Measurements from ENCODE around the gene ZBTB20.

ZBTB20 gene

DNA sequence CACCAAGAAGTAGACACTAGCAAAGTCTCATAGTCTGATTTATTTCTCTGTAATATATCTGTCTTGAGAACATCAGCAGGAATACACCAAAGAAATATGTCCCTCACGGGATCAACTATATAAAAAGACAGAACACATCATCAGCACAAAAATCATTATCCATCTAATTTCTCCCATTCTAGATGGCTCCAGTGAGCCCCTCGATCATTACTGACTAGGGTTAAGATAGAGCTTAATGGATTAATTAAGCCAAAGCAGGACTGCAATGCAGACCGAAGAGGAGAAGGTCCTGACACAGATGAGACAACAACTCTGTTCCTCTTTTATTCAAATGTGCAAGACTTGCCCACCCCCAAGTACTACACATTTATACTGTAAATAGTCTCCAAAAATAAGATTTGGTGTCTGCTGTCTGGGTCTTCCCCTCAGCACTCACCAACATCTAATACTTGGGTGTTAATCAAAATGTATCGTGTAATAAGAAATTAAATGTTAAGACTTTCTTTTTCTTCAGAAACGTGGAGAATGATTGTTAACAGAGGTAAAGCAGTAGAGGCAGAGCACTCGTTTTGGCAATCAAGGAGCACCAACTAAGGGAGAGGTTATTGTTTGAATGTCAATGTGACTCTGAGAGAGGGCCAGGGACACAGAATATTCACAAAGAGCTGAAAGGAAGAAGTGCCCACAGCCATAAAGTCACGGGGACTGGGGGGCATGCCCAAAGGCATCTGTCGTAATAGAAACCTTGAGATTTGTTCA lies 719.6 kb downstream of the ZBTB20 start:
- no peak for DNase-seq

DNA sequence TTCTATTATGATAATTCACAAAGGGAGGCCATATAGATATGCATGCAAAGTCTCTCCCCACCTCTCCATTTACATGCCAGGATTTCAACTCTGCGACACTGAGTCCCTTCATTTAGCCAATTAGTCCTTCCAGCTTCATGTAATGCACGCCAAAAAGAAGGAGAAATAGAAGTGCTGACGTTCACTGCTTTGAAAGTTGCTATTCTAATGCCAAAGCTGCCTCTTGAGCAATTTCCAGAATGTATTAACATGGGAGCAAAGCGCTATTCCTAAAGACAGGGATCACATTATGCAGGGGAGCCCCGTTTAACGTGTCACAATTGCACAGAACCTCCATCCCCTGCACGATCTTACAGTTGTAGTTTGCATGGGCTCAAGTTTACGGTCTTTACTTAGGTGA lies 722.8 kb downstream of the ZBTB20 start:
- no peak for DNase-seq

DNA sequence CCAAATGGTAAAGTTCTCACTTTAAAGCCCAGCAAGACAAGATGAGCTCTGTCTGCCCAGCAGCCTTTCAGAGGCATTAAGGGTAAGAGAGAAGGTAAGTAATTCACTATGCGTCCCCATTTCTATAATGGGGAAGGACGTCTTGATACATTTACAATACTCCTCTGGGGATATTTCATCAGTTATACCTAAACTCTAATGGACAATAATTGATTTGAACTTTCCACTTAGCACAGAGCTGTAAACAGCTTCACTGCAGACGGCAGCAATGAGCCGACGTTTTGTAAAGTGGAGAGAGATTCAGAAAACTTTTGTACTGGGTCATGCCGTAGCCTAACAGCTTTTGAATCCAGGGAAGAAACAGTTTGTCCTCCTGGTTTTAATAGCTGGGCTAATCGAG lies 725.9 kb downstream of the ZBTB20 start:
- no peak for DNase-seq

DNA sequence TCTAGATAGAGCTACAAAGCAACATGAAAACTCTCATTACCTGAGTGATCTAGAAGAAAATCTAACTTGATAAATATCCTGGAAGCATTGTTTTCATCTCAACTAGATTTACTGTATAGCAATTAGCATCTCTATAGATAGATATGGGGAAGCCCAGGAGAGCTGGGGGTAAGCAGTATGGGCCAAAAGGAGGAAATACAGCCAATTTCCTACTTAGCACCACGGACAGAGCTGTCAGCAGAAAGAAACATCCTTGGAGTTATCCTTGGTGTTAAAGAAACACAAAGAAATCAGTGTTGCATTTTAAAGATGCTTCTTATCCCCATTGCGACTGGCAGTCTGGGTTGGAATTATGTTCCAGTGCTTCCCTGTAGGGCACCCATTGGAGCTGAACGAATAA lies 727.0 kb downstream of the ZBTB20 start:
- no peak for DNase-seq

DNA sequence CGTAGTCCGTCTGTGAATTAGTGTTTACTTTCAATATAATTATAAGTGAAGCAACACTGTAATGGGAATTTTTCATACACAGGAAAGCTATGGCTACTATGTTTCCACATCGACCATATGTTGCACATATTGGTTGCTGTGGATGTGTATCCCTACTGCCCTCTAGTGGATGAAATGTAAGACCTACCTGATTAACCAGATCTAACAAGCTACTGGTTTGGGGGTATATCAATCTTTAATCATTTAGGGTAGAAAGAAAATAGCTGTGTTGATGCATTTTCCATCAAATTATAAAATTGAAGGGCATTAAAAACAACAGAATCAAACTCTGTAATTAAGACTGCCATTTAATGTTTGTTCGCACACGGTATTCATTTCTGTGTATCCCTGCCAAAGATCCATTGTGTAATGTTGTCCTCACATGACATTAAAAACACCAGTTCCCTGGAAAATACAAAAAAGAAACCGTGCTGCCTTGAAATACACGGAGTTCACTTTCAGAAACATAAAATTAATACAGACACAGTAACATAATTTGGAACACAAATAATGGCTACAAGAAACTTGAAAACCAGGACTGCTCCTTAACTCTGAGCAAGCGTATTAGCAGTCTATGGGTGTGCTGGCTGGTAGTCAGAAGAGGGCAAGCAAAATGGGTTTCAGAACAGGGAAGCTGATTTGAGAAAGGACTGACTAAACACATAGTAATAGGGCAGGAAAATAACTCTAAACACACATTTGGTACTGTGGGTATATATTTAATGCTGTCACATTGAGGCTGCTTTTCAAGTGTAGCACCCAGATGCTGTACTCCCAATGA lies 728.2 kb downstream of the ZBTB20 start:
- peak in 1 of 2 donors; percentile 4 for DNase-seq

DNA sequence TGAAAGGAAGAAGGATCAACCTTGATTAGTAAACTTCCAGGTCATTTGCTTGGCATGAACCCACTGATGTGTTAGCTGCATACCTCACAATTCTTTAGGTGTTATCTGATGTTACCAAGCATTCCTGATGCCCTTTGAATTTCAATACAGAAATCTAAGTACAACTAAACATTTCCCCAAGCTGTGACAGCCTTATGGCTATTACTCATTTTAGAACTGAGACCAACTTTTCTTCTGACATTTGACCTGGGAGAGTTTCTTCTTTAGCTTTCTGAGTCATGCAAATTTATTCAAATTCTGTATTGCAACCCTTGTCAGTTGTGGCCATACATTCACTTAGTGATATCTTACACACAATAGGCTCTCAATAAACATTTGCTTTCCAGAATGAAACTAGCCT lies 729.0 kb downstream of the ZBTB20 start:
- DNase-seq = no peak

DNA sequence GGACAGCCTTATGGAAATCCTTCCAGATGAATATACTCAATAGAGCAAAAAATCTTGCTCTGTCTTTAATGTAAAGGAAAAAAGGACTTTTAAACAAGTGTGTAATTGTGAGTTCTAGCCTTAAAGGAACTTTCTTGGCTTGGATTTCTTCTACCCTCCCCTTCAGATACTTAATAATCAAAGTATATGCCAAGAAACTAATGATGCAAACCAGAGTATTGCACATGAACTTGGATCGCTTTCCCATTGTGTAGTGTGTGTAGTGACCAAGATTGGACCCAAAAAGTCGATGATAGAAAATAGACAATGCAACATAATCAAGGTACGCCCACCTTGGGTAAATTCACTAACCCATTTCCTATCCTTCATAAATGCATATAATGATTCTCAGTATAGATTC lies 729.4 kb downstream of the ZBTB20 start:
- DNase-seq = no peak

DNA sequence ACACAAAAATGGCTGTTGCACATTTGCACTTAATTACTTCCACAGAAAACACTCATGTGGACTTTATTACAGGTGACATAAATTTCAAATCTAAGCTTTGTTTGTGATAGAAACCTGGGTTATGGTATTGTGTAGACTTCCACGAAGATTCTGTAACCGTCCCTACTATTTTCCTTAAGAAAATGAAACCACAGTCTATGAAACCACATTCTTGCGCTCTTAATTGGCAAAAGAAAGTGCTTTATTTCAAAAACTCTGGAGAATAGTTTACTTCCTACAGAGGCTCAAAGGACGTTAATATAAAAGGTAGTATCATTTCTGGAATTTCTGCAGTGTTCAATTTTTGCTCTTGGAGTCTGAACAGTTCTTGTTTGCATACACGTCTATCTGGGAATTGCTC lies 729.8 kb downstream of the ZBTB20 start:
- DNase-seq = no peak

DNA sequence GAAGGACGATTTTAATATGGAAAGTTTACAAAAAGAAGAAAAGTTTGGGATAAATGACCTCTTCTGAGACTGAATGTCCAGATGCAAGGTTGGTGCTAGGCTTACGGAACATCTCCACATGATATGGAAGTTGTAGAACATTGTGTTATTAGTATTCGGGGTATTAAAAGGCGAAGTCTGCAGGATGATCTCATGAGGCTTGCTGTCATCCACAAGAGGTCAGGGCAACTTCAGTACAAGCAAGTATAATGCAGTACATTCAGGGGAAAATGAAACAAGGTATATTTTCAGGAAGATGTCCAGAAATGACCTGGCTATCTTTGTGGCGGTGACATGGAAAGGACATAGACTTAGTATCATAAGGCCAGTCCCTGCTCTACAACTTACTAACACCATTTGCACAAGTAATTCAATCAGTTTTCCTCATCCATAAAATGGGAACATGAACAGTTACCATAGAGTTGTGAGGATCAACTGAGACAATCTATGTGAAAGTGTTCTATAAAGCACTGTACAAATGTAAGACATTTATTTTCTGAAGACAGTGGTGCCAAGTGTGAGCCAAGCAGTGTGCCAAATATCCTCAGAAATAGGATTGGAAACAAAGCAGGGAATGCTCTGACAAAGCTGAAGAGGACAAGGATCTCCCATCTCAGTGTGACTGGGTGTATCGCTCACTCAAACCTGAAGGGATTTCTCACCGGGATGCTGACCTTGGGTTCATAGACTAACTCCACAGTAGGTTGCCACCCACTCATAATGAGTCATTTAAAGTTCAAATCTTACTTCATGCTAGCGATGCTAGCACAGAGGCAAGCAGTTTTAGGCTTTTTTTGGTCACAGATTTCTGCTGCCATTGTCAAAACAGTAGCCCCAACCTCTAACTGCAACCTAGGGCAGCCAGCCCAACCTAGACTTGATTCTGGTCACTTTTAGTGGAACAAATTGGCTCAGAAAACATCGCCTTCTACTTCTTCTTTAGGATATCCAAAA lies 735.0 kb downstream of the ZBTB20 start:
- peak; percentile 4 to 13 for DNase-seq

DNA sequence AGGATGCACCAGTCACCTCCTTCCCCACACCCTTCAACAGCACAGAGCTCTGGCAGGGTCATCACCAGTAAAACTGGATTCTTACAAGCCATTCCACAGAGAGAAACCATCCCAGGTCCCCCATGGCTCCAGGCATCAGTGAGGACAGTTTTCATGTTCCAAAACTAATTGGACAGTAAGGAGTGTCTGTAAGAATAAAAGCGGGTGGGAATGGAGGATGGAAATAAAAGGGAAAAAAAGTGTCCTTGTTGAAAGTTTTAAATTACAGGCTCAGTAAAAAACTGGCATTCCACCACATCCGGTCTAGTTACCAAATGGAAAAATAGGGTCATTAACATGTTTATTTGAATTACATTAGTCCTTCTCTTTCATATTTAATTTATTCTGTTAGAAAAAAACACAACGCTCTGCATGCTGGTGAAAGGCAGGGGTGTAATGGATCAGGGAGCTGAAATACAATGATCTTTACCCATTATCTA lies 735.9 kb downstream of the ZBTB20 start:
- DNase-seq = no peak

DNA sequence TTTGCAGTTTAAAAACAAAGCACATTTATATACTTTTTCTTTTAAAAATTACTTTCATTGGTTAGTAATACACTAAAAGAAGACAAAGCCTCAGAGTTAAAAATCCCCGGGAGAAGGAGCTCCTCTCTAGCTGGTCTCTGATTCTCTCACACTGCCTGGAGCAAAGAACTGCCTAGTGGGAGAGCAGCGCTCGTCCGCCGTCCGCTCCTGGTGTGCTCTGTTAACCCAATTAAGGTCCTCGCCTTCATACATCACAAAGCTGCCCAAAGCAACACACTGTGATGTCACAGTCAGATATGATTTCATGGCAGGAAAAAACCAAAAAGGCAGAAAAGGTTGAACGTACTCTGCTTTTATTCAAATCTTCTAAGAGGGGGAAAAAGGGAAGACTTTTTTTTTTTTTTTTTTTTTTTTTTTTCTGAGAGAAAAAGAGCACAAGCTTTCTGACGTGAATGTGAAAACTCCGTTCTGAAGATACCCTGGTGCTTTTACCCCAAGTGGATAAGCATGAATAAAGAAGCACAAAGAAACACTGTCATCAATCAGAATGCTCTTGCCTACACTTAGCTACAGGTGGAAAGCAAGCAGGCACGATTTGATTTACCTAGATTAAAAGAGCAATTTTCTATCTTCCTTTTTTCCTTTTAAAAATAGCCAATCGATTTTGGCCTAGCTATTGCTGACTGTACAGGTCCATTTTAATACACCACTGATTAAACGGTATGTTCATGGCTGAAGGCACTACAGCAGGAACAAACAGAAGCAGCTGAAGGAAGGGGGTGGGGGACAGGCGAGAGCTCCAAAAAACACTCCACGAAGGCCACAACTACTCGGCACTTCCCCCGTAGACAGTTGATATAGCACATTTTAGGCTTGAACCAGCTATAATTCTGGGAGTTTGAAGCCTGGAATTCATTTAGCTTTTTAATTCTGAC lies 738.1 kb downstream of the ZBTB20 start:
- no peak for DNase-seq

DNA sequence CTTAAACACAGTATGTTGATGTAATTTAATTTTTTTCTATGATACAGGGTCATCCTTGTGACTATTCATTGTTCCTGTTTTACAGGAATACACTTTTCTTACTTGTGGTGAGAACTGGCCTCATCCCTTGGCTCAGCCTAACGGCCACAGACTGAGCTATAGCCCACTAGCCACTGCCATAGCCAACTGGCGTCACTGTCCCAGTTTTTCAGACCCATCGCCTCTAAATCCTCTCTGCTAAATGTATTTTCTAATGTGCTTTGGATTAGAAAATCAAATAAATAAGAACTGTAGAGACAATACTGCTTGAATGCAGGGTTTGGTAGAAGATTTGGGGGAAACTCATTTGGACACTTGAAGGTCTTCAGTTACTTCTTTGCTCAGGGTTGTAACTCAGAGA lies 740.2 kb downstream of the ZBTB20 start:
- no peak for DNase-seq

DNA sequence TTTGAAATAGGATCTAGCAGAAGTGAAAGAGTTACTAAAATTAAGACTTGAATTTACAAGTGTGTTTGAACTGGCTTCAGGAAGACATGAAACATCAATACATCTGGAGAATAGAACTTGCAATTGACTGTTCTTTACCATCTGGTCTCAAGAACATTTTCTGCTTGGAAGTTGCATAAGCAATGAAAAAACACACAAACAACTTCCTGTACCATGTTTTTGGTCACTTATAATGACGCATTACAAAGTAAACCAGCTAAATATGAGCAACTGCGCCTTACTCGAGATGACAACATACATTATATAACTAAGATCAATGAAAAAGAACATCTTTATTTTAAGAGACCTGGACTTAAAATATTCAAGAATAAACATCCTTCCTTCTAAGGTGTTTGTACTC lies 740.8 kb downstream of the ZBTB20 start:
- no peak for DNase-seq

DNA sequence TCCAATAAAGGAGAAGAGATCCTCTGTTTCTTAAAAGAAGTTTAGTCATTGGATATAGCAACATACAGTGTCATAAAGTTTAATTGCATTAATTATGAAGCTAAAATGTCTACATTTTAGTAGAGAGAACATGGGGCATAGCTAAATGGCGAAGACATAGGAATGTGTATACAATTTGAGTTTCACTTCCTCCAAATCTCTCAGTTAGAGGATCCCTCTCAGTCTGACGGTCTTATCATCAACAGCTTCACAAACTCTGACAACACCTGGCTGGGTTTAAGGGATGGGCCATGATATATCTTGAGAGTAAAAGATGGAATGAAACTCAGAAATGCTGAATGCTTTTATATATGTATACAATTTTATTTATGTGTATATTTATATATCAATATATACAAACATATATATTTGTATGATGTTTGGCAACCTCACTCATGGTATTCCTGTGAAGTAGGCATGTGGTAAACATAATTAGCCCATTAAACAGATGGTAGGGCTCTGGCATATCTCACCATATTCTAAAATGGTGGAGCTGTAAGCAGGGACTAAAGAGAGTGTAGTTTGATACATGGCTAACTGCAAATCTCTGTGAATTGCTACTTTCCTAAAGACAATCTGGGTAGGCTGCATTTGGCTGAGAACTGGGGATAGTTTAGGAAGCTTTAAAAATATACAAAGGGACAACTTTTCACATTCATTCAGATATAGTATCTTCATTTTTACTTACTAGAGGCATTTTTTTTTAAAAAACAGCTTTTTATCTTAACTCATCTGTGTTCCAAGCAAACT lies 741.7 kb downstream of the ZBTB20 start:
- DNase-seq = no peak

DNA sequence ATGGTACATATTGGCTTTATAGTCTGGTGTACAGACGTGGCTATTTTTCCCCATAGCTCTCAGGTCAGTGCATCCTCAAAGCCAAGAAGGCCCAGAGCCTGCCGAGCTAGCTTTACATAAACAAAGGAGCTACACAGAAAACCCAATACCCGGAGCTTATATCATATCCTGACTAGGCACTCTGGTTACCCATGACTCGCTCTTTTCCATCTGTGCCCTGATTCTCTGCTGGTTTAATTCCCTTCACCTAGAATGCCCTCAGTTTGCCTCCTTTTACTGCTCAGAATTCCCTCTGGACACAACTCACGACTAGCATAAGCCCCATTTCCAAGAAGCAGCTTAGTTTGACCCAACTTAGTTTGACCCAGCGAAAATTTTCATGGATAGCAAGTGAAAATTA lies 742.5 kb downstream of the ZBTB20 start:
- DNase-seq = no peak

DNA sequence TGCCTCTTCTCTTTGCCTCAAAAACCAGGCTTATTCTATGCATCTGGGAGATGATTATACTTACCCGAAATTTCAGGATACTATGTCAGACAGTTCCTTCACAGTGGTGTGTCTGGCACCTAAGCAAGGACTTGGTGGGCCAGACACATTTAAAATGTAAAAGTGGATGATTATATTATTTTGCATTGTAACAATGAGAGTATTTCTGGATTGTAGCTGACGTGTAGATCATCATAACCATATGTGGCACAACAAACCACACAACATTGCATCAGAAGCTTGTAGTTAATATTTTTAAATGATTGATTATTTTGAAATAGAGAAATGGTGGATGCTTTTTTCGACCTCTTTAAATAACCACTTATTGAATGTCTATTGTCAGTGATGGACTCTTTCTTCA lies 744.2 kb downstream of the ZBTB20 start:
- no peak for DNase-seq

DNA sequence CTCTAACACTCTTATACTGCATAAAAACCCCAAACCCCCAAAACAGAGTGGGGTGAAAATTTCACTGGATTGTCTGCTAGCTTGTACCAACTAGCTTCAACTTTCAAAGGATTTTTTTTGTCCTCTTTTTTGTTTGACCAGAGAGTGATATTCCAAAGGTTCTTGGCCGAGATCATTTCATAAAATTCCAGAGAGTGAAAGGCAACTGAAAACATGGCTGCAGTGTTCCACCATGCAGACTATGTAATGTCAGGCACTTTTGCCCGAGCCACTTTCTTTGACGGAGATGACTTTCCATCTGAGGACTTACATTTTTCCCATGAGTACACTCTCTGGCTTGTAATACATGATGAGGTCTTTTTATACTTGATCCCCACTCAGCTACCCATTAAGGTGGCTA lies 745.7 kb downstream of the ZBTB20 start:
- DNase-seq = no peak

DNA sequence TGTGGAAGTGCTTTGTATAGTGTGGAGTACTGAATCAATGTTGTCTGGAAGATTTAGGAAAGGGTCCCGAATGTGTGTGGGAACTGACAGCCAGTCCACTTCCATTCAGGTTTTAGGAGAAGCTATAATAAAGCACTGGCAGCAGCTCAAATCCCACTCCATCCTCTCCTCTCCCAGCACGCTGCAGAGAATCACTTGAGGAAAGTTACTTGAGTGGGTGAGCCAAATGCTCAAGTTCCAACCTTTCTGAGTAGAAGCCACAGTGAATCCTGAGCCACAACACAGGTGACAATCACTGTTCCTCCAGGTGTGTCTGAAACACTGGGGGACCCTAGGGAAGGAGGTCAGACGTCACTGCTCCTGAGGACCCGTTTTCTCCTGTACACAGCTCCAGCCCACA lies 746.7 kb downstream of the ZBTB20 start:
- DNase-seq = no peak

DNA sequence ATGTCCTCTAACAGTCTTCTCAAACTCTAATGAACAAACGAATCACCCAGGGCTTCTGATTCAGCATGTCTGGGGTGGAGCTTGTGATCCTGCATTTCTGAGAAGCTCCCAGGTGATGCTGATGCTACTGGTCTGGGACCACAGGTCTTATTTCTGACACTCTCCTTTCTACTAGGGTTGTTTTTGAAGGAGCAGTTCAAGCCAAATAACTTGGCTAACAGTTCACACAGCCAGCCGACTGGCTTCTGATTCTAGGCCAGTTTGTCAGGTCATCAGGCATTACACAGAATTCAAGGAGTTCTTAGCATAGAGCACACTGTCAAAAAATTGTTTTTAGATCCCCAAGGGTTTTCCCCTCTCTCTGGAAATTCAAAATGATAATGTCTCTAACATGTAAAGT lies 752.5 kb downstream of the ZBTB20 start:
- DNase-seq = no peak

DNA sequence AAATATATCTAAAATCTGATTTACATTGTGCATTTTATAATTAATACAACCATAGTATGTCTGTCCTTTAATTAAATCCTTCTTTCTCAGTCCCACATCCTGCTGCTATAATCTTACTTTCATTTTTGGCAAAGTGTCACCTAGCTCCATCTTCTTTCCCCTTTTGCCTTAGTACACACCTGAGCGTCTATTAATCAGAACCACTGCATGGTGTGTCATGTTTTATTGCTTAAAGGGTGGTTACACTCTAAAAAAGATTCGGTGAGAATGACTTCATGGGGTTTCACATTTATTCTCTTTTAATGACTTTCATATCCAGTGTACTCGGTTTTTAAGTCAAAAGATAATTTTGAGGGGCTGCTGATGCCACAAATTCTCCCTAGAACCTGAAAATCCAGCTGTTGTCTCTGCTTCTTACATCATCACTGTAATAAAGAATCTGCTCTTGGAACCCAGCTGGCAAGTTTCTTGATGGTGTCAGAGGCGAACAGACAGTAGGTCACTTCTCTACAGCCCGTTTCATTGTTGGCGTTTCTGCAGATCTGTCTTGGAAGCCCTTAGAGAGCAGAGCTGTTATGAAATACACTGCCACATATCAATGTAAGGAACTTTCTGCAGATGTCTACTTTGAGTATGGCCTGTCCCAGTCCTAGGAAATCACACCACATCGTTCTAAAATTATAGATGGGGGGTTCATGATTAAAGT lies 753.6 kb downstream of the ZBTB20 start:
- no peak for DNase-seq
